Pancreas (tissue), 10 donors: ENCODE results near the gene RHOBTB1. TPM values are rescaled to one million over a fixed set of nuclear protein-coding genes. Genes with fewer than 3 reads are reported as not detected.
A peak's percentile ranks its signal among the peaks of the same experiment; 100 is the strongest.

Experiments
- ATAC-seq, 4 donors: fragments of 200-7000 bp; cut with Tn5 transposase; one replicate each; pipeline versions ENCODE4 v1.8.0 to v1.9.1; 2020; ENCODE audit warnings: mild to moderate bottlenecking in 4 of 4, moderate library complexity in 4 of 4
- DNase-seq, 6 donors: peaks; one replicate each; pipeline ENCODE4 v3.0.0-alpha.2; 2020
- FAIRE-seq: peaks from 2 replicates; lab custom pipeline; 2012; peaks lifted over from hg19 to GRCh38; lab: Jason Lieb, UNC
- H3K27ac ChIP-seq, 4 donors: fragments of 200-600 bp; sonication (generic); 1 replicate in 3 of 4; 2 replicates in 1 of 4; pipeline versions ENCODE4 v1.5.0 to v1.8.0; 2020
- H3K27me3 ChIP-seq, 4 donors: fragments of 200-600 bp; one replicate each; pipeline ENCODE4 v1.8.0; 2021
- H3K36me3 ChIP-seq, 3 donors: fragments of 200-600 bp; sonication (generic) in 1 of 3; one replicate each; pipeline versions ENCODE4 v1.5.0 to v1.8.0; 2020 to 2021
- H3K4me1 ChIP-seq, 3 donors: fragments of 200-600 bp; one replicate each; pipeline ENCODE4 v1.8.0; 2021
- H3K4me3 ChIP-seq, 4 donors: fragments of 200-600 bp; sonication (generic) in 2 of 4; one replicate each; pipeline versions ENCODE4 v1.5.0 to v1.8.0; 2020 to 2021
- H3K9me3 ChIP-seq, 4 donors: fragments of 200-600 bp; one replicate each; pipeline ENCODE4 v1.8.0; 2021
- CTCF ChIP-seq, 4 donors: fragments of 200-600 bp; sonication (generic) in 3 of 4; IDR thresholded peaks; one replicate each; pipeline versions ENCODE4 v1.5.0 to v1.8.0; 2021; ENCODE audit warnings: antibody characterized with exemption in 4 of 4
- WGBS, 2 donors: extraction: QIAGEN DNeasy Blood & Tissue Kit; methylation state at CpG; one replicate each; pipeline ENCODE4 v1.1.7; 2013; 5-methylcytosine and 5-hydroxymethylcytosine counted together
- intact Hi-C, 3 donors: fragments of 100-400 bp; cut with DNase I; formaldehyde crosslinking; loops; one replicate each; pipeline versions ENCODE4 v1.11.1 to v1.14.2; 2022
- polyA plus RNA-seq, 2 donors: library from polyadenylated mRNA; stranded (reverse); fragments of 200-250 nt; gene quantifications; one replicate each; pipeline ENCODE4 v1.2.3, GENCODE V29; 2013
- total RNA-seq, 6 donors: library from RNA; stranded (reverse); fragmentation: NEBNext Ultra II Directional in 4 of 6; extraction: Animal tissue kit (Norgen Biotek cat#: 25700) in 4 of 6; gene quantifications; one replicate each; pipeline versions ENCODE4 v1.2.1 to v1.2.4, GENCODE V29; 2021 to 2023
- donor health status: healthy with polysubstance abuse.
- donor health status: DM: no; HTN: no; CAD: no; lungs with moderate emphysema.
- donor health status: DM: no; HTN: no; CAD: no.
- donor health status: control.
- donor health status: control.
- donor health status: Bipolar disorder and iron deficiency.
- donor health status: DM: yes; HTN: yes; CAD: no.
- donor health status: DM: no; HTN: no; CAD: no.
- donor health status: DM: no; HTN: no; CAD: no.
- donor health status: DM: yes; HTN: yes; CAD: no.

The RHOBTB1 gene
- total and polyA plus RNA-seq, 8 donors, result 4.0 to 11.3 (median 7.0) TPM

- H3K4me1 ChIP-seq, result peaks cover 0 to 11% (median 0%) of the 10 kb centered on the region in 3 donors
- no peak for TF ChIP-seq CTCF (IDR thresholded peaks at IDR 0.05)
- H3K9me3 ChIP-seq, result no peaks in the 10 kb centered on the region
- H3K27me3 ChIP-seq, result no peaks in the 10 kb centered on the region
- ATAC-seq, result no peak
- FAIRE-seq, result no peak
- WGBS, 2 donors, result 87 to 89% methylated on average over 4 of the region's 4 CpGs
- DNase-seq, result no peak
- no peak overlapping the region for H3K4me3 ChIP-seq
- intact Hi-C loops, result no loop called here
- H3K36me3 ChIP-seq, result no peaks in the 10 kb centered on the region
- H3K27ac ChIP-seq, result no peak overlapping the region
Observed at GRCh38 chr10:60913071-60913470, 30.9 kb downstream of the RHOBTB1 start.

DNA sequence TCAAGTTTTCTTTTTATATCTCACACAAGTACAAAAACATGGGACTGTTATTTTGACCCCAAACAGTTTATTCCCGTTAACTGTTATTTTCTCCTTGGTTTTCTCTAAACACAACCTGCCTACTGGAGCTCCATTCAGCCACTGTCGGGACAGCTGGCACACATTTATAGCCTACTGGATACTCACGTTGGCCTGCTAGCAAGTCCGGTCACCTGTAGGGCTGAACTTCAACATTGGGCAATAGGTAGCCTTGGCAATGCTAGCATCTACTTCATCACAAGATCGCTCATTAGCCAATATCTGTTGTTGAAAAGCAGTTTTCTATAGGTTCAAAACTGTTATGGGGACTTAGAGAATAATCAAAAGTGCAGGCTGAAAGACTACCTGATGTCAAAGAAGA, 32.3 kb downstream of the RHOBTB1 start:
- WGBS, 2 donors, result 96 to 97% methylated on average over 5 of the region's 5 CpGs

DNA sequence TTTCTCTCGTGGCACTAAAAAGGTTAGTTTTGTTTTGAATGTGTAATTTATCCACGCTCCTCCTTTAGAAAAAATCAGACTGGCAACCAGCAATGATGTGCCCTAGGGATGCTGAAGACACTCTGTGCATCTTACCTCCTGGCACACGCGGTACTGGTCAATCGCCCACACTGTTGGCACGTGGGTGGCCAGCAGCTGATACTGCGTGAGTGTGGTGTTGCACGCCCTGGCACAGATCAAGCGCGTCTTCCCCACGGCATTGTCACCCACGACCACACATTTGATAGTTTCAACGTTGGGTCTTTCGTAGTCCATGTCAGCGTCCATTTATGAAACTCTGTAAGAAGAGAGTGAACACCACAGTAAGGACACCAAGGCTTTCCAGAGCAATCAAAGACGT, 32.8 kb downstream of the RHOBTB1 start:
- peaks cover 0 to 11% (median 0%) of the 10 kb centered on the region in 3 donors for H3K4me1 ChIP-seq
- H3K27me3 ChIP-seq, result no peaks in the 10 kb centered on the region
- H3K4me3 ChIP-seq, result no peak overlapping the region
- TF ChIP-seq CTCF (IDR thresholded peaks at IDR 0.05), result no peak
- no peaks in the 10 kb centered on the region for H3K9me3 ChIP-seq
- DNase-seq (no peak), FAIRE-seq (no peak), ATAC-seq (no peak)
- 95% methylated on average over 16 of the region's 16 CpGs for WGBS, 2 donors
- intact Hi-C loops, result no loop called here
- no peaks in the 10 kb centered on the region for H3K36me3 ChIP-seq
- H3K27ac ChIP-seq, result peak overlapping the region in 1 of 4 donors; percentile 72

More for the DNA sequence above, 32.3 kb downstream of the RHOBTB1 start:
- no peak for FAIRE-seq
- no peaks in the 10 kb centered on the region for H3K9me3 ChIP-seq
- intact Hi-C loops, result no loop called here
- no peak for DNase-seq
- TF ChIP-seq CTCF (IDR thresholded peaks at IDR 0.05), result no peak
- H3K4me3 ChIP-seq, result no peak overlapping the region
- H3K4me1 ChIP-seq, result peaks cover 0 to 11% (median 0%) of the 10 kb centered on the region in 3 donors
- H3K36me3 ChIP-seq, result no peaks in the 10 kb centered on the region
- H3K27ac ChIP-seq, result peak overlapping the region in 1 of 4 donors; percentile 72
- no peak for ATAC-seq
- H3K27me3 ChIP-seq, result no peaks in the 10 kb centered on the region

GRCh38 chr10:60910543-60910942, 33.4 kb downstream of the RHOBTB1 start:
- no peaks in the 10 kb centered on the region for H3K27me3 ChIP-seq
- FAIRE-seq (no peak), ATAC-seq (peak; percentile 82 to 93 (median 92)), DNase-seq (peak in 3 of 6 donors; percentile 47 to 66 (median 56))
- 38 to 40% methylated on average over 5 of the region's 5 CpGs for WGBS, 2 donors
- no peaks in the 10 kb centered on the region for H3K36me3 ChIP-seq
- H3K27ac ChIP-seq, result peak overlapping the region in 3 of 4 donors; percentile 28 to 72 (median 56)
- no peaks in the 10 kb centered on the region for H3K9me3 ChIP-seq
- TF ChIP-seq CTCF (IDR thresholded peaks at IDR 0.05), result no peak
- H3K4me1 ChIP-seq, result peaks cover 0 to 11% (median 0%) of the 10 kb centered on the region in 3 donors
- no peak overlapping the region for H3K4me3 ChIP-seq
- intact Hi-C loops, result no loop called here

GRCh38 chr10:60908896-60909295, 35.1 kb downstream of the RHOBTB1 start:
- no peaks in the 10 kb centered on the region for H3K36me3 ChIP-seq
- intact Hi-C loops, result no loop called here
- no peaks in the 10 kb centered on the region for H3K9me3 ChIP-seq
- DNase-seq (no peak), ATAC-seq (no peak), FAIRE-seq (no peak)
- H3K27ac ChIP-seq, result no peak overlapping the region
- no peak for TF ChIP-seq CTCF (IDR thresholded peaks at IDR 0.05)
- no peaks in the 10 kb centered on the region for H3K27me3 ChIP-seq
- no peak overlapping the region for H3K4me3 ChIP-seq
- peaks cover 0 to 11% (median 0%) of the 10 kb centered on the region in 3 donors for H3K4me1 ChIP-seq
- WGBS, 2 donors, result 86 to 89% methylated on average over 6 of the region's 6 CpGs
